ENCODE data around the gene TEKT1.
A peak's percentile ranks its signal among the peaks of the same experiment; 100 is the strongest.

The TEKT1 gene

DNA sequence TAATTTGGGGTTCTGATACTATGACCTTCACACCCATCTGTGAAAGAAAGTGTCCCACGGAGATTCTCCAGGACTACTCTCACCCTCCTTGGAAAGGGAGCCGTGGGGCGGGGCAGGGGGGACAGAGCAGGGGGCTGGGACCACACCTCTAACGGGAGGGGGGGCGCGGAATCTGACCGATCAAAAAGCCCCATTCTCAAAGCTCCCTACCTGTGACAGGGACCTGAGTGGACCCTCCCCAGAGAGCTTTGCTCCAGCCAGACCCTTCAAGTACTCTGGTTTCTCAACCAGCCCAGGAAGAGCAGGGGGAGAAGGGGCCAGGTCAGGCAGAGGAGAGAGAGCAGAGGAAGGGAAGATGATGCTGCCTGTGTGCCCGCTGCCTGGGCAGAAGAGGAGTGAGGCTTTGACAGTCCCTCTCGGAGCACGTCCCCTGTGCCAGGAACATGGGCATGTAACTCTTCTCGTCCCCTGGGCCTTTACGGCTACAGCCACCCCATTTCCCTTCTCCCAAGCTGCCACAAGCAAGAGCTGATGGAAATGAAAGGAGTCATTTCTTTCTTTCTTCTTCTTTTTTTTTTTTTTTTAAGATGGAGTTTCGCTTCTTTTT is 75.0 kb downstream of the TEKT1 start:
- DNase-seq, result no peak

- peak; percentile 28 for DNase-seq
Observed at GRCh38 chr17:6755731-6756184, 75.8 kb downstream of the TEKT1 start, which contains the start of gene XAF1. Gene XAF1 (plus strand): TSS chr17:6756046. CDS start chr17:6756079, 33 bp downstream.

DNA sequence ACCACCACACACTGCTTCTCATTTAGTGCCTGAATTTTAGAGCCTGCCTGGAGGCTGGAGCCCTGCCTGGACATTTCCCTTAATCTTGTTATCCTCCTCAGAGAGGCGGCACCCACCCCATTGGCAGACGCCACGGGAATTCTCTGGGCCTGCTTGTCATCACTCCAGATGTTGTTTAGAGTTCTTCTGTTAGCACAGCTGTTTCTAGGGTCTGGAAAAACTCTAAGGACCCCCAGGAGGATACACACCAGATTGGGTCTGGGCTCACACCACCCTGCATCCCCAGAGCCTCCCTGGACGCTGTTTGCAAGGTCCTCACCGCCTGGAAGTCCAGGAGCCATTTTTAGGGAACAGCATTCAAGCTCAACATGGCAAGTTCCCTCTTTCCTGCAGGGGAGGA is 76.2 kb downstream of the TEKT1 start:
- DNase-seq, result no peak

DNA sequence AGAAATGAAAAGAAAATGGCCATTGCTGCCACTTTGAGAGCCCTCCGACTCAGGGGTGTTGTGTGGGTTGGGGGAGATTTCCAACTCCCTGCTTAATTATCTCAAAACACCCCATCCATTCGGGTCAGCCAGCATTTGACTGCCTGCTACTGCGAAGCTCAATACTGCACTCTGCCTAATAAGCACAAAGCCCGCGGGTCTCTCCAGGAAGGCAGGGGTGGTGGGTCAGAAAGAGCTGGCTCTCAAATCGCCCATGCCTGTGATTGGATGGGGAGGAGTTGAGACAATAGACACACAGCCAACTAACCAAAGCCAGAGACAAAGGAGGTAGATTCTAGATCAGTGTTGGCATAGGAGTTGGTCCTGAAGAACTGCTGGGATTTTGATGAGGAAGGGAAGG is 78.0 kb downstream of the TEKT1 start:
- no peak for DNase-seq

DNA sequence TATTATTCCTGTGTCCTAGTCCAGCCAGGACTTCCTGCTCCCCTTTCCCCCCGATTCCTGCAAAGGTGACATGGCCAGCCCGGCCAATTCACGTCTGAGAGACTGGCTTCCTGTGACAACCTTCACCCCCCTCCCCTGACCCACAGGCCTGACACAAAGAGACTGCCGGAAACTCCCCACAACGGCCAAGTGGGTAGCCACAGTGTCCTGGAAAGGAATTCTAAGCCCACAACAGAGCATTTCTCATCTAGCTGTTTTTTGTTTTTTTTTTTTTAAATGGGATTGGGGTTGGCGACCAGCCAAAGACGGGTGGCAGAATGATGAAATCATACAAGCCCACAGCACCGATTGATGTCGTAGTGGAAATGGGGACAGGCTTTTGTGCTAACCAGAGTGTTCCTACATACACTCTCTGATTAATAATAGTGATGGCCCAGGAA is 78.5 kb downstream of the TEKT1 start:
- DNase-seq, result peak; percentile 29

GRCh38 chr17:6752068-6752909 is 79.2 kb downstream of the TEKT1 start:
- peak; percentile 98 for DNase-seq

GRCh38 chr17:6749519-6749918 is 82.0 kb downstream of the TEKT1 start:
- DNase-seq, result no peak

- DNase-seq, result no peak
Observed at GRCh38 chr17:6748617-6749016, 82.9 kb downstream of the TEKT1 start.

All from NCI-H226 (cell line).